HG03108 (cell line): ENCODE results near the gene CNTN4.
"Not testable (repeated sequence)": the region's sequence is repeated elsewhere in the genome, so short reads cannot be mapped to it uniquely, and the experiment has no call there.

ENCODE experiments used
- ATAC-seq: cut with Tn5 transposase; IDR thresholded peaks from one replicate; pipeline ENCODE4 v1.9.1; 2021; ENCODE audit warnings: moderate library complexity; ENCODE audit not compliant: unreplicated experiment

The CNTN4 gene

GRCh38 chr3:2883283-2883682, 784.6 kb downstream of the CNTN4 start:
- no peak for ATAC-seq

- no peak for ATAC-seq
These were observed 789.9 kb downstream of the CNTN4 start for GRCh38 chr3:2888592-2888991.

GRCh38 chr3:2889736-2890135, 791.1 kb downstream of the CNTN4 start:
- no peak for ATAC-seq

GRCh38 chr3:2896308-2896939, 797.8 kb downstream of the CNTN4 start:
- ATAC-seq, result no peak

GRCh38 chr3:2897821-2898220, 799.2 kb downstream of the CNTN4 start:
- no peak for ATAC-seq

GRCh38 chr3:2898591-2899353, 800.1 kb downstream of the CNTN4 start:
- no peak for ATAC-seq

- no peak for ATAC-seq
These were observed 805.4 kb downstream of the CNTN4 start for GRCh38 chr3:2904054-2904453.

GRCh38 chr3:2908693-2909351, 810.2 kb downstream of the CNTN4 start:
- no peak for ATAC-seq

- no peak for ATAC-seq
These were observed 812.3 kb downstream of the CNTN4 start for GRCh38 chr3:2910997-2911396.

- ATAC-seq, result no peak
These were observed 817.2 kb downstream of the CNTN4 start for GRCh38 chr3:2915826-2916225.

- ATAC-seq, result not testable (repeated sequence)
These were observed 818.0 kb downstream of the CNTN4 start for GRCh38 chr3:2916640-2917039.

- ATAC-seq, result peak; percentile 56
These were observed 821.4 kb downstream of the CNTN4 start for GRCh38 chr3:2920103-2920502.

- ATAC-seq, result no peak
These were observed 822.8 kb downstream of the CNTN4 start for GRCh38 chr3:2921452-2921851.

GRCh38 chr3:2921903-2922302, 823.2 kb downstream of the CNTN4 start:
- ATAC-seq, result peak; percentile 58

- ATAC-seq, result no peak
These were observed 824.7 kb downstream of the CNTN4 start for GRCh38 chr3:2923390-2923789.

GRCh38 chr3:2927259-2927658, 828.6 kb downstream of the CNTN4 start:
- ATAC-seq, result no peak

GRCh38 chr3:2929574-2929973, 830.9 kb downstream of the CNTN4 start:
- ATAC-seq, result no peak

- ATAC-seq, result no peak
These were observed 832.6 kb downstream of the CNTN4 start for GRCh38 chr3:2931265-2931664.

GRCh38 chr3:2934541-2934940, 835.9 kb downstream of the CNTN4 start:
- no peak for ATAC-seq

- ATAC-seq, result no peak
These were observed 838.4 kb downstream of the CNTN4 start for GRCh38 chr3:2937055-2937454.

- ATAC-seq, result no peak
These were observed 838.9 kb downstream of the CNTN4 start for GRCh38 chr3:2937592-2937991.

- ATAC-seq, result no peak
These were observed 840.0 kb downstream of the CNTN4 start for GRCh38 chr3:2938711-2939110.
